Neural progenitor cell (in vitro differentiated cells): ENCODE measurements around the gene AIDA.

ENCODE experiments used
- CTCF ChIP-seq: fragments of 200-600 bp; sonication (generic); IDR thresholded peaks from 2 replicates; pipeline ENCODE4 v1.5.1; 2017; ENCODE audit warnings: antibody characterized with exemption, mild to moderate bottlenecking
- EZH2 ChIP-seq: fragments of 200-600 bp; sonication (generic); IDR thresholded peaks from 2 replicates; pipeline ENCODE4 v1.6.1; 2017; ENCODE audit warnings: antibody characterized with exemption, mild to moderate bottlenecking, moderate library complexity

- no peak for TF ChIP-seq CTCF
- no peak for TF ChIP-seq EZH2
These were observed 57.4 kb downstream of the AIDA start for GRCh38 chr1:222654849-222655248.
